K562 (cell line): ENCODE measurements around the gene NHLH2.

Experiments
- CTCF ChIP-seq, 3 experiments: IDR thresholded peaks in 2 of 3; conservative IDR thresholded peaks in 1 of 3; 2 replicates each; pipeline ENCODE4 v1.5.1; 2011 to 2012; ENCODE audit warnings: low read length in 3 of 3, mild to moderate bottlenecking in 3 of 3, control low read depth in 2 of 3, improper control_type of control experiment in 1 of 3, inconsistent platforms in 1 of 3, low read depth in 1 of 3, mixed read lengths in 1 of 3, moderate library complexity in 1 of 3; ENCODE audit not compliant: insufficient read depth in 2 of 3
- JUN ChIP-seq, 2 experiments: sonication (generic) in 1 of 2; formaldehyde crosslinking in 1 of 2; IDR thresholded peaks; 2 replicates each; pipeline versions ENCODE4 v1.6.1 to v1.8.0; 2012 to 2022; ENCODE audit warnings: borderline replicate concordance in 2 of 2, mild to moderate bottlenecking in 2 of 2, improper control_type of control experiment in 1 of 2, low read depth in 1 of 2, low read length in 1 of 2, missing genetic modification reagents in 1 of 2
- SRSF3 ChIP-seq: fragments of 200-400 bp; formaldehyde crosslinking; IDR thresholded peaks from 2 replicates; pipeline ENCODE4 v1.6.1; 2016; ENCODE audit warnings: mild to moderate bottlenecking, low read length, moderate library complexity; ENCODE audit not compliant: insufficient read depth
- ZNF24 ChIP-seq: fragments of 450-650 bp; IDR thresholded peaks from 2 replicates; pipeline ENCODE4 v1.6.1; 2016

- TF ChIP-seq SRSF3 (no peak), JUN (IDR thresholded peaks at IDR 0.05; ENCODE audit: borderline replicate concordance, low read depth, low read length) (no peak), JUN (CRISPR knock-in tag; IDR thresholded peaks at IDR 0.05; ENCODE audit: borderline replicate concordance) (no peak), CTCF (IDR thresholded peaks at IDR 0.05 in 2 of 3, conservative IDR thresholded peaks at IDR 0.05 in 1 of 3; ENCODE audit: insufficient read depth in 2 of 3, low read depth in 1 of 3, low read length in 3 of 3) (no peak), ZNF24 (no peak)
Measured at GRCh38 chr1:115847787-115848186, 6.9 kb upstream of the NHLH2 start.
